ENCODE measurements around the gene COL13A1. TPM values are rescaled to one million over a fixed set of nuclear protein-coding genes. Genes with fewer than 3 reads are reported as not detected.

COL13A1 gene
- total RNA-seq, 1 experiment from 2014 or later = 5.9 TPM

DNA sequence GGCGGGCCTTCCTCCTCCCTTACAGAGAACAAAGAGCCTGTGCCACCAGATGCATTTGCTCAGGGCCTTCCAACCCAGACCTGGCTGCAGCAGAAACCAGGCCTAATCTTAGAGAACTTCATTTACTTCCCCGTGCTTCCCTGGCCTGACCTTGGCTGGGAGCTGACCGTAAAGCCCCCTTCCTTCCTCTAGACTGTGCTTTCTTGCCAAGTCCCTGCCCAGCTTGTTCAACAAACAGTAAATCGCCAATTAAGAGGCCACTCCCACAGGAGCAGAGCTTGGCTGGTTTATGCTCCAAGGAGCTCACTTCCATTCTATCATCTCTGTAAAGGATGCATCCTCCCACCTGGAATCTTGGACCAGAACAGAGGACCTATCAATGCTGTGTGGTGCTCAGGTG lies 110.9 kb downstream of the COL13A1 start:
- no peaks in the 10 kb centered on the region for H3K9me3 ChIP-seq (ENCODE audit: control insufficient read depth in 1 of 2, insufficient read depth in 1 of 2, low read depth in 1 of 2, low read length in 2 of 2)
- H3K4me1 ChIP-seq (ENCODE audit: control insufficient read depth in 1 of 2, insufficient read depth in 2 of 2, low read length in 2 of 2) = no peaks in the 10 kb centered on the region
- ChIA-PET RAD21 (ENCODE audit: low non-redundant PET in 1 of 2, low total read pairs in 2 of 2, uncharacterized antibody in 2 of 2, unreplicated experiment in 2 of 2) (interaction anchor here in 1 of 2 experiments (1.9 kb wide), 1 partner anchor 126 kb away, joined by 5 read pairs; no protein-coding TSS in a partner anchor), CTCF (interaction anchor here (1.4 to 6.7 kb wide), 4 partner anchors 12 to 124 kb away, joined by 4 to 120 read pairs (median 8); no protein-coding TSS in a partner anchor), POLR2A (no interaction called here)
- intact Hi-C loops (cut with micrococcal nuclease) = loop anchor here (5.0 kb wide), 2 partner anchors 110 to 270 kb away; partner anchors contain the start of gene COL13A1
- H2AFZ ChIP-seq (ENCODE audit: low read depth, low read length, poor library complexity, severe bottlenecking) = no peak overlapping the region
- H3K9ac ChIP-seq (ENCODE audit: low read length) = no peak overlapping the region
- no peaks in the 10 kb centered on the region for H3K9me2 ChIP-seq (ENCODE audit: insufficient read depth)
- H3K36me3 ChIP-seq (ENCODE audit: control insufficient read depth in 1 of 2, insufficient read depth in 2 of 2, low read length in 2 of 2) = no peaks in the 10 kb centered on the region
- BruUV-seq (replicated peaks) = no TSS peak
- no peaks in the 10 kb centered on the region for H3K27me3 ChIP-seq (ENCODE audit: insufficient read depth, low read length)
- TF ChIP-seq FOSL1 (IDR thresholded peaks at IDR 0.05; ENCODE audit: low read depth) = no peak
- TF ChIP-seq, protein P1, sequence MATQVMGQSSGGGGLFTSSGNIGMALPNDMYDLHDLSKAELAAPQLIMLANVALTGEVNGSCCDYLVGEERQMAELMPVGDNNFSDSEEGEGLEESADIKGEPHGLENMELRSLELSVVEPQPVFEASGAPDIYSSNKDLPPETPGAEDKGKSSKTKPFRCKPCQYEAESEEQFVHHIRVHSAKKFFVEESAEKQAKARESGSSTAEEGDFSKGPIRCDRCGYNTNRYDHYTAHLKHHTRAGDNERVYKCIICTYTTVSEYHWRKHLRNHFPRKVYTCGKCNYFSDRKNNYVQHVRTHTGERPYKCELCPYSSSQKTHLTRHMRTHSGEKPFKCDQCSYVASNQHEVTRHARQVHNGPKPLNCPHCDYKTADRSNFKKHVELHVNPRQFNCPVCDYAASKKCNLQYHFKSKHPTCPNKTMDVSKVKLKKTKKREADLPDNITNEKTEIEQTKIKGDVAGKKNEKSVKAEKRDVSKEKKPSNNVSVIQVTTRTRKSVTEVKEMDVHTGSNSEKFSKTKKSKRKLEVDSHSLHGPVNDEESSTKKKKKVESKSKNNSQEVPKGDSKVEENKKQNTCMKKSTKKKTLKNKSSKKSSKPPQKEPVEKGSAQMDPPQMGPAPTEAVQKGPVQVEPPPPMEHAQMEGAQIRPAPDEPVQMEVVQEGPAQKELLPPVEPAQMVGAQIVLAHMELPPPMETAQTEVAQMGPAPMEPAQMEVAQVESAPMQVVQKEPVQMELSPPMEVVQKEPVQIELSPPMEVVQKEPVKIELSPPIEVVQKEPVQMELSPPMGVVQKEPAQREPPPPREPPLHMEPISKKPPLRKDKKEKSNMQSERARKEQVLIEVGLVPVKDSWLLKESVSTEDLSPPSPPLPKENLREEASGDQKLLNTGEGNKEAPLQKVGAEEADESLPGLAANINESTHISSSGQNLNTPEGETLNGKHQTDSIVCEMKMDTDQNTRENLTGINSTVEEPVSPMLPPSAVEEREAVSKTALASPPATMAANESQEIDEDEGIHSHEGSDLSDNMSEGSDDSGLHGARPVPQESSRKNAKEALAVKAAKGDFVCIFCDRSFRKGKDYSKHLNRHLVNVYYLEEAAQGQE (IDR thresholded peaks at IDR 0.05; ENCODE audit: low read depth) = no peak
- TF ChIP-seq, protein P2, sequence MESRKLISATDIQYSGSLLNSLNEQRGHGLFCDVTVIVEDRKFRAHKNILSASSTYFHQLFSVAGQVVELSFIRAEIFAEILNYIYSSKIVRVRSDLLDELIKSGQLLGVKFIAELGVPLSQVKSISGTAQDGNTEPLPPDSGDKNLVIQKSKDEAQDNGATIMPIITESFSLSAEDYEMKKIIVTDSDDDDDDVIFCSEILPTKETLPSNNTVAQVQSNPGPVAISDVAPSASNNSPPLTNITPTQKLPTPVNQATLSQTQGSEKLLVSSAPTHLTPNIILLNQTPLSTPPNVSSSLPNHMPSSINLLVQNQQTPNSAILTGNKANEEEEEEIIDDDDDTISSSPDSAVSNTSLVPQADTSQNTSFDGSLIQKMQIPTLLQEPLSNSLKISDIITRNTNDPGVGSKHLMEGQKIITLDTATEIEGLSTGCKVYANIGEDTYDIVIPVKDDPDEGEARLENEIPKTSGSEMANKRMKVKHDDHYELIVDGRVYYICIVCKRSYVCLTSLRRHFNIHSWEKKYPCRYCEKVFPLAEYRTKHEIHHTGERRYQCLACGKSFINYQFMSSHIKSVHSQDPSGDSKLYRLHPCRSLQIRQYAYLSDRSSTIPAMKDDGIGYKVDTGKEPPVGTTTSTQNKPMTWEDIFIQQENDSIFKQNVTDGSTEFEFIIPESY (IDR thresholded peaks at IDR 0.05; ENCODE audit: extremely low read depth, insufficient replicate concordance, low read length) = no peak
- TF ChIP-seq RAD21 (IDR thresholded peaks at IDR 0.05; ENCODE audit: low read depth) = no peak
- TF ChIP-seq POLR2AphosphoS5 (IDR thresholded peaks at IDR 0.05; ENCODE audit: low read depth, low read length) = no peak
- no peaks in the 10 kb centered on the region for H4K20me1 ChIP-seq (ENCODE audit: insufficient read depth)
- ATAC-seq (no peak), DNase-seq (ENCODE audit: low read depth, low spot score) (no peak)
- no peak overlapping the region for H3K4me3 ChIP-seq (replicated peaks in 1 of 2; ENCODE audit: low read depth in 1 of 2, low read length in 2 of 2)
- H3K4me2 ChIP-seq (ENCODE audit: low read length) = no peak overlapping the region
- no peak overlapping the region for H3K27ac ChIP-seq (ENCODE audit: low read depth, low read length)
- no peaks in the 10 kb centered on the region for H3K79me2 ChIP-seq (ENCODE audit: insufficient read depth, low read length)
